NCI-H2029 (cell line): ENCODE data around the gene ABCA2.

Experiments
- DNase-seq: peaks from one replicate; lab custom pipeline; 2025; lab: John Stamatoyannopoulos, UW

The ABCA2 gene

GRCh38 chr9:137030538-137031527, 2.8 kb upstream of the ABCA2 start:
- DNase-seq = no peak

DNA sequence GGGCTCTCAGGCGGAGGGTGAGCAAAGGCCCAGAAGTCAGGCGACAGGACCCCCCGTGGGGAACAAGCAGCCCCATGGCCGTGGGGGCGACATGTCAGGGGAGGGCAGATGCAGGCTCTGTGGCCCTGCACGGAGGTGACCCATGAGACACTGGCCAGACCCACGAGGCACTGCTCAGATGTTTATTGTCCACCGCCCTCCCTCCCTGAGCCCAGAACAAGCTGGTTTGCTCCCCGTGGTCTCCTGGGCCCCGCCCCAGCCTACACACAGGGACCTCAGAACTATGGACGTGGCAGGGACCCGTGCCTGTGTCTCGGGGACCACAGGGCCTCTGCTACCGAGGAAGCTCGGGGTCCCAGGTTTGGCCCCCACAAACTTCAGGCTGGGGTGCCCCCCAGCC, 2.0 kb upstream of the ABCA2 start:
- no peak for DNase-seq

DNA sequence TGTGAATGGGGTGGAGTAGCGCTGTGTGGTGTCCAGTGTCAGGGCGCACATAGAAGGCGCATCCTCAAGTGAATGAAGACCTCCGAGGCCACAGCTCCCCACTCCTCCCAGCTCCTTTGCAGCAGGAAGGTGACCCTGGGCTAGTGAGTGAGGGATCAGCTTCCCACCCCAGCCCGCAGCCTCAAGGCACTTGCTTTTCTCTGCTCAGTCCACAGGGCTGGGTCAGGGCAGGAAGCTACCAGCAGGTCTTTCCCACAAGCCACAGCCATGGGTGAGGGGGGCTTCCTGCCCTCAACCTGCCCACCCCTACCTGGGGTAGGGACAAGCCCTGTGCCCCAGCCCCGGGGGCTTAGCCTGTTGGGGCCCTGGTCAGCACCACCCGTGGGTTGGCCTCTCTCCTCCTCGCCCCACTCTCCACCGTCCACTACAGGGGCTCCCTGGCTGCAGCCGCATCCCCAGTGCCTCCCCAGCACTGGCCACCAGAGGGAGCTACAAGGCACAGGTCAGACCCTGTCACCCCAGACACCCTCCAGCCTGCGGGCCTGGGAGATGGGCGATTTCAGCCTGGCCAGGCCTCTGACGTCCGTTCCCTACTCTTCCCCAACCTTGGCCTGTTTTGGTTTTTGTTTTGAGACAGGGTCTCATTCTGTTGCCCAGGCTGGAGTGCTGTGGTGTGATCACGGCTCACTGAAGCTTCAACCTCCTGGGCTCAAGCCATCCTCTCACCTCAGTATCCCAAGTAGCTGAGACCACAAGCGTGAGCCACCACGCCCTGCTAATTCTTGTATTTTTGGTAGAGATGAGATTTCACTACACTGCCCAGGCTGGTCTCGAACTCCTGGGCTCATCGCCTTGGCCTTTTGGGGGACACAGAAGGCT, 1.3 kb upstream of the ABCA2 start:
- peak; percentile 18 for DNase-seq

DNA sequence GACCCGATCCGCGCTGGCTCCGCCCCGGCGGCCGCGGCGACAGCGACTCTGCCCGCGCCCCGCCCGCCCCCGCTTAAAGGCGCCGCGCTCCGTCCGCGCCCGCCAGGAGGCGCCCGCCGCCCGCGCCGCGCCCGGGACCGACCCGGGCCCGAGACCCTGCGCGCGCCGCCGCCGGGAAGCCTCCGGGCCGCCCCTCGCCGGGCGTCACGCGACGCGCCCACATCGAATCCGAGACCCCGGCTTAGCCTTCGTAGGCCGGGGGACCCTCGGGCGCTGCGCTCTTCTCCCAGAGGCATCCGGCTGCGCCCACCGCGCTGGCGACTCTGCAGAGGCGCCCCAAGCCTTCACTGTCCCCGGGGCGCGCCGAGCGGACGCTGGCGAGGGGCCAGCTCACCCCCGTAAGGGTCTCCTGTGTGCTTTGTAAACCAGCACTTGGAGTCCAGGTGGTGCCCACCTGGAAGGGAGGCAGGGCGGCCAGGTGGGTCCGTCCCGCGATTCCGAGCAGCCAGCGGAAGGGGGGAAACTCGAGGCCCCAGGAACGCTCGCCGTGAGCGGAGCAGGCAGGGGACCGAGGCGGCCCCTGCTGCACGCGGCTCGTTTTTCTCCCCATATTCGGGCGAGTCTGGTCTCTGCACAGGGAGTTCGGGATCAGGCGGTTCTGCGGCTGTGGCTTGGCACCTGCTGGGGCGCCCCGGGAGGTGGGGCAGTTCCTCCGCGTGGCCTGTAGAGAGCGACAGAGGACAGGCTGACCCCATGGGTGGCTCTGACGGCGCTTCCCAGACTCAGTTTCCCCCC, 423 bp upstream of the ABCA2 start:
- DNase-seq = peak; percentile 48

DNA sequence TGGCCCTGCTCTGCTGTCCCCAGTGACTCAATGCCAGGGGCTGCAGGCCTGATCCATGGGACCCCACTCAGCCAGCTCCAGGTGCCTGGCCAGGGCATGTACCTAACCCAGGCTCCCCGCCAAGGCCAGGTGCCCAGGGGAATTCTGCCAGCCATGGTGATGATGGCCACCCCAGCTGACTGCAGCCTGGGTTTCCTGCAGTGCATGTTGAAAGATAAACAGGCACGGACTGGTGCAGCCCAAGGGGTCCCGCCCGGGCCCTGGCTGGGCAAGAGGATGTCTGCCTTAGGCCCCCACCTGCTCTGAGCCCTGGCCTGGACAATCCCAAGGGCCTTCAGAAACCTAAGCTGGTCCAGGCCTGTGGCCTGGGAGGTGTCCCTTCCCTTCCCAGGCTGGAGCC, 1.2 kb downstream of the ABCA2 start:
- no peak for DNase-seq

DNA sequence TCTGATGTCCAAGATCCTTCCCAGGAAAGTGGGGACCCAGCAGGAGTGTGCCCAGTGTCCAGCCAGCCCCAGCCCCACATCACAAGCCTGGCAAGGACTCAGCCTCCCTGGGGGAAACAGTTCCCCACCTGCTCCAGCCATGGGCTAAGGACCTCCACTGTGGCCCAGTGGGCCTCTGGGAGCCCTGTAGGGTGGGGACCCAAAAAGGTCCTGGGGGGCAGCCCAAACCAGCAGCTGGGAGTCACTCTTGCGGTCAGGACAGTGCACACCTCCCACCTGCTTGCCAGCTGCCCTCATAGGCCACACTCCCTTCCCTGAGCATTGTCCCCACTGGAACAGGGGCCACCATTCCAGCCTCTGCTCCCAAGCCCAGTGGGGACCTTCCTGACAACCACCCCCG, 1.7 kb downstream of the ABCA2 start:
- no peak for DNase-seq

GRCh38 chr9:137025517-137025966, 2.5 kb downstream of the ABCA2 start:
- DNase-seq = peak; percentile 89

DNA sequence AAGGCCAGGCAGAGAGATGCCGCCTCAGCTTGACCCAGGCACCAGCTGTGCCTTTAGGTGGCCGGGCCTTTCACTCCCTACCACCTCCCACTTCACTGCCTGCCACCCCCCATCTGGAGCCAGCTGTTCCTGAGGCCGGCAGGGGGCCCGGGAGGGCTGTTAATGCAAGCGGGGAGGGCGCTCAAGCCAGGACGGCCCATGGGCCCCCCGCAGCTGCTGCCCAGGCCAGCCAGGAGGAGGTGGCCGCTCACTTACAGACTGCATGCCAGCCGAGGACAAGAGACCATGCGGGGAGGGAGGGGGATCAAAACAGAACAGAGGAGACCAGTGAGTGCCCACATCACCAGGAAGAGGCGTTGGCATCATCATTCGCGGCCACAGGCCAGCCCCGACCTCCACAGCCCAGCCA, 4.5 kb downstream of the ABCA2 start:
- no peak for DNase-seq

GRCh38 chr9:137023157-137023556, 4.9 kb downstream of the ABCA2 start:
- DNase-seq = no peak

GRCh38 chr9:137022662-137023008, 5.4 kb downstream of the ABCA2 start:
- DNase-seq = no peak

DNA sequence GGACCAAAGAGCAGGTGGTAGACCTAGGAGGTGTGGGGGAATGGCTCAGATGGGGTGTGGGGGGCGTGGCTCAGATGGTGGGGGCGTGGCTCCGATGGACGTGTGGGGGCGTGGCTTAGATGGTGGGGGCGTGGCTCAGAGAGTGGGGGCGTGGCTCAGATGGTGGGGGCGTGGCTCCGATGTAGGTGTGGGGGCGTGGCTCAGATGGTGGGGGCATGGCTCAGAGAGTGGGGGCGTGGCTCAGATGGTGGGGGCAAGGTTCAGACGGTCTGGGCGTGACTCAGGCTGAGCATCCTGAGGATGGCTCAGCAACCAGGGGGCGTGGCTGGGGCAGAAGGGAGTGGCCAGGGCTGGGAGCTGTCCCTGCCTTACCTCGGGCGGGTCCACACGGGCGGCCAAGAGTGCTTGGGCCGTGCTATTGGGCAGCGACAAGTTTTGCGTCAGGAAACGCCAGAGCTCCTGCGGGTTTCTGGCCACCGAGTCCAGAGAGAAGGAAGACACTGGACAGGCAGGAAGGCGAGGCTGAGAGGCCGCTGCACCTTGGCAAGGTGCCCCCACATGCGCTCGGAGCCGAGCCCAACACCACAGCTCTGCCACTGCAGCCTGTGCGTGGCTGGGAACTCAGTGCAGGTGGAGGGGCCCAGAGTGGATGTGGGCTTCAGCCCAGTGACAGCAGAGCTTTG, 5.9 kb downstream of the ABCA2 start:
- peak; percentile 95 for DNase-seq

GRCh38 chr9:137021568-137021978, 6.5 kb downstream of the ABCA2 start:
- DNase-seq = no peak

DNA sequence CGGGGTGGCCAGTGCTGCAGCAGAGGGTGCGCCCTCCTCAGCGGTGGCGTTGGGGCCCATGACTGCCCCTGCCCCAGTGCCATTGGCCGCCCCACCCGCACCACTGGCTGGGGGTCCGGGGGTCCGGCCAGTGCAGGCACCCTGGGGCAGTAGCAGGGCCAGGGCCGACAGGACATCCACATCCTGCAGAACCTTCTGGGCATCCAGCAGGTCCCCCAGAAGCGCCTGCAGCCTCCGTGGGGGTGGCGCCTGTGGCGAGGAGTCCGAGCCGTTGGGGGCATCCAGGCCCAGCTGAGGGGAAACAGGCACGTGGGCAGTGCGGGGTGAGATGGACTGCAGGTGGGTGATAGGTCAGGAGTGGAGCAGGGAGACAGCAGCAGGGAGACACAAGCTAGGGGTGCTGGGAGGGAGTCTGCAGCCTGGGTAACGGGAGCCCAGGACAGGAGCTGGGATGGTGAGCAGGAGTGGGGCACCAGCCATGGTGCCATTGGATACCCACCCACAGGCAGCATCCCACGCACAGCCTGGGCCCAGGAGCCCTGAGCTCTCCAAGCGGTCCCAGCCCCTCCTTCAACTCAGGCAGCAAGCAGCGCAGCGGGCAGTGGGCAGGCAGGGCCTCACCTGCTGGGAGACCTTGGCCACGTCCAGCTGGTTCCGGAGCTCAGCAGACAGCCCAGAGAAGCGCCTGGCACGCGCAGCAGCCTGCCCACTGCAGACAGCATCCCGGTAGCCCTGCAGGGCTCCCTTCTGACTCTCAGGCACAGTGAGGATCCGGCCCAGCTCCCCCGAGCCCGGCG, 7.1 kb downstream of the ABCA2 start:
- DNase-seq = no peak

DNA sequence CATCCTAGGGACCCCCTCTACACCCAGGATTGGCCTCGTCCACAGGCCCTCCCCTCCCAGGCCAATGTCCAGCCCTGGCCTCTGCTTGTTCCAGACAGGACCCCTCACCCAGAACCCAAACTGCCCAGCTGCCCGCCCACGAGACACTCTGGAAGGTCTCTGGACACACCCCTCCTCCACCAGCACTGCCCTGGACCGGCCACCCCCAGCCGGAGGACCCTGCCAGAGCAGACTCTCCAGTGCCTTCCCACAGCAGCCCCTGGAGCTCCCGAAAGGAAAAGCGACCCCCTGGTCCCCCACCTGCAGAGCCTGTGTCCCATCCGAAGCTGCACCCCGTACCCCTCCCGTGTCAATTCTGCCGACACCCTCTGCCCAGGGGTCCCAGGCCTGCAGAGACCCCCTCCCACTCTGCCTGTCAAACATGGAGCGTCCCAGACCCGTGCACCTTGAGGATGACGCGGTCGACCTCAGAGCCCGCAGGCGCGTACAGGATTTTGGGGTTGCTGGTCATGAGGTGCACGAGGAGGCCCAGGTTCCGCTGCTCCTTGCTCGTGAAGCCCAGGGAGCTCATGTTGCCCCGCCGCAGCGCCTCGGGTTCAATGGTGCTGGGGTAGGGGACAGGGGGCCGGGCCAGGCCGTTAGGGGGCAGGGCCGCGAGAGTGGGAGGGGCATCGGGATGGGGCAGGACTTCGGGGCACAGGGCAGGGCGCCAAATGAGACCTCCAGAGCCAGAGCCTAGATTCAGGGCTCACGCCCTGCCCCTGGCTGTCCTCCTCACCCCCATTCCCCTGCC, 8.0 kb downstream of the ABCA2 start:
- DNase-seq = no peak

DNA sequence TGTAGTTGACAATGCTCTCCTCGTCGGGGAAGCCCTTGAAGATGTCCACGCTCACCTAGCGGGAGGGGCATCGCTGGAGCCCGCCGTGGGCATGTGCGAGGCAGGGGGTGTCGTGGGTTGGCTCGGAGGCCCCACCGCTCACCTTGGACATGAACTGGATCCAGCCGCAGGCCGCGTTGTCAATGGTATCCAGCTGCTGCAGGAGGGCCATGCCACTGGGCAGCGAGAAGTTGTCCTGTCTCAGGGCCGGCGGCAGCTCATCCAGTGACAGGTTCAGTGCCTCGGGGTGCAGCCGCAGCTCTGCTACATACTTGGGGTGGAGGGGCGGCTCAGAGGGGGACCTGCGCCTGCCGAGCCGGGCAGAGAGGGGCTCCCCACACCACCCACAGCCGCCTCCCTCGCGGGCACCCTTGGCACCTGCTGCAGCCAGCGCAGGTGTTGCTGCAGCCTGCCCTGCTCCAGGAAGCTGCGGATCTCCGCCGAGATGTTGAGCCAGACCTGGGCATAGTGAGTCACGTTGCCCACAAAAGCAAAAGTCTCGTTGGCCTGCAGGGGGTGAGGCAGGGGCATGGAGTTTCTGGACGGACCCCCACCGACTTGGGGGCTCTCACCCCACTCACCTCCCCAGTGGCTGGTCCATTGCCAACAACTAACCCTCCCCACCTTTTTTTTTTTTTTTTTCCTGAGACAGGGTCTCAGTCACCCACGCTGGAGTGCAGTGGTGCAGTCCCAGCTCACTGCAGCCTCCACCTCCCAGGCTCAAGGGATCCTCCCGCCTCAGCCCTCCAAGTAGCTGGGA, 9.1 kb downstream of the ABCA2 start:
- no peak for DNase-seq

GRCh38 chr9:137017791-137018497, 10.1 kb downstream of the ABCA2 start:
- DNase-seq = no peak

DNA sequence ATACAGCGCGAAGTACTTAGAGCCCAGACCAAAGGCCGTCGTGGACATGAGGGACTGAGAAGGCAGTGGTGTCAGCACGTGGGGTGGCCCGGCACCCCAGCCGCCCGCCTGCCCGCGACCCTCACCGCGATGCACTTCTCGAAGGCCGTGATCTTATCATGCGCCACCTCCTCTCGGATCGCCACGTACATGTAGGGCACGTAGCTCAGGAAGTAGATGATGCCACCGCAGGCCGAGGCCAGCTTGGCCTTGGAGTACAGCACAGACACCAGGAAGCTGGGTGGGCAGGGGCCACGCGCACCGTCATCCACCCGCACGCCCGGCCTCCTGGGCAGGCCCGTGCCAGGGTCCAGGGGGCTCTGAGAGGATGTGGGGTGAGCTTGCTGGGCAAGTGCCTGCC, 11.0 kb downstream of the ABCA2 start:
- no peak for DNase-seq

GRCh38 chr9:137016436-137016835, 11.6 kb downstream of the ABCA2 start:
- DNase-seq = no peak
